NAMALWA (cell line): Measurements from ENCODE around the gene GORASP1.
A peak's percentile ranks its signal among the peaks of the same experiment; 100 is the strongest.

ENCODE experiments used
- DNase-seq: peaks from one replicate; pipeline ENCODE4 v3.0.0-alpha.2; 2015; ENCODE audit warnings: low spot score

Gene GORASP1

DNA sequence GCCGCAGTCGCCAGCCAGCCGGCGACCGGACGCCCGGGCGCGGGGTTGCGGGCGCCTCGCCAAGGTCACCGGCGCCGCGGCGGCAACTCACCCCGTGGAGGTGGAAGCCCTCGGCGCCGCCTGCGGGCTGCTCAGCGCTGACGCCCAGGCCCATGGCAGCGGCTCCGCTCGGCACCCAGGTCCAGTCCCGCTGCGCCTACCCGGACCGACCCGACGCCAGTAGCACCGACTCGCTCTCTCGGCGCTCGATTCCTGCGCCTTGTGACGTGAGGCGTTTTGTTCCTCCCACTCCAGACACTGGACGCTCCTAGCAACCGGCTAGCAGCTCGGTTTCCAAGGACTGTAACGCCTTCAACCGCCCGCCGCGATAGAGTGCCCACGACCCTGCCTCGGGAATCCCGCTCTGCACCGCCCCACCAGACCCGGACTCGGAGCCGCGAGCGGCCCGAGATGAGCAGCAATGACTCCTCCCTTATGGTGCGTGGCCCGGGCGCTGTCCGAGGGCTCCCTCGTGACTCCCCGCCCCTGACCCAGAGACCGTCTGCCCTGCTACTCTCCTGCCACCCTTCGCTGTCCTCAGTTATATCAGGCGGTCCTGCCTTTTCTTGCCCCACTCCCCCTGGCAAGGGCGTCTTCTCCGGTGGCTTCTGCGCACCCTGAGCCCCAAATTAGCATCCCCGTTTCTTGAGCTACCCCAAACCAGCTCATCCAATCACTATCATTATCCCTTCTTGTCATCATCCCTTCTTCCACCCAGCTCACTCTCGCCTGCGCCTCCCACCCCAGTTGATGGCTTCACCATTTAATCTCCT lies at the start of gene GORASP1, which contains the start of gene TTC21A:
Gene GORASP1 (minus strand): TSS at position 240 of the 812 bp plus-strand sequence. CDS start 86 bp downstream, at position 154.
Gene TTC21A (plus strand): TSS at position 293 of the 812 bp plus-strand sequence. CDS start 158 bp downstream, at position 451.
- peak; percentile 85 for DNase-seq

DNA sequence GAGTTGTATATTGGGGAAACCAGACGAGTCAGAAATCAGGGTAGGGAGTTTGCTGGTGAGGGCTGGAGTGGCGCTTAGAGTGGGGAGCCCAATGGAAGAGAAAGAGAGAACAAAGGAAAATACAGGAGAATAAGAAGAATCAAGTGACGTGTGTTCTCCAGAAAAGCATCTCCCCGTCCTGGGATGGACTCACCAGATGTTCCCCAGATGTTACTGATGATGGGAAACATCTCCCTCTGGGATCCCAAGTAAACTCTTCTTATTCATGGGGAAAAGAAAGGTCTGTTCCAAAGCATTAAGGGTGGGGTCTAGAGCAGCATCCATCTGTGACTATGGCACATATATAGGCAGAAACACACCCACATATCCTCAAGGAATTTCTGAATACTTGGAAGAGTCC lies 49.0 kb upstream of the GORASP1 start:
- DNase-seq: no peak

DNA sequence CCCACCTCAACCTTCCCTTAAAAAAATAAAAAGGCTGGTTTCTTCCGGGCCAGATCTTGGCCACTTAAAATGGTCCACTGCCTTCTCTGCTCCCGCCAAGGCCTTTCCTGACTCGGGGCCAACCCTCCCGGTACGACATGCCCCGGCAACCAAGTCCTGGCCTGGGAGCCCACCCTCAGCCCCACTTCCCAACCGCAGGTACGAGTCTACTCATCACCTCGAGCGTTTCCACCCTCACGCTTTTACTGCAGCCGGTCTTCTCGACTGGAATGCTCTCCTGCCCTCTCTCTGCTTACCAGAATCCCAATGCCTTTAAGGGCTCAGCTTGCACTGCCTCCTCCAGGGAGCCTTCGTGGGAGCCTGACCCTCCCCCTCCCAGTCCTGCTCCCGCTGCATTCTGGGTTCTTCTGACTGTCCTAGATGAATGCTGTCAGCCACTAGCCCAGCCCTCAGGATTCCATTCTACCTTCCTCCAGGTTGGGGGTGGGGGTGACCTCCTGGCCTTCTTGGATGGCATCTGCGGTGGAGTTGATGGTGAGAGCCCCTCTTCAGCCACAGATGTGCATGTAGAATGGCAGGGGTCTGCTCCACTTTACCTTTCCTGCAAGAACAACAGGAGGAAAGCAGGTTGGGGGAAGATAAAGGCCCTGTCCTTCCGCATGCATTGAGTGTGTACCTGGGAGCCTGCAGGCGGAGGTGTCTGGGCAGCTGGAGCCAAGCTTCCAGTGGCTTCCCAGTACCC lies 47.0 kb upstream of the GORASP1 start:
- DNase-seq: no peak

DNA sequence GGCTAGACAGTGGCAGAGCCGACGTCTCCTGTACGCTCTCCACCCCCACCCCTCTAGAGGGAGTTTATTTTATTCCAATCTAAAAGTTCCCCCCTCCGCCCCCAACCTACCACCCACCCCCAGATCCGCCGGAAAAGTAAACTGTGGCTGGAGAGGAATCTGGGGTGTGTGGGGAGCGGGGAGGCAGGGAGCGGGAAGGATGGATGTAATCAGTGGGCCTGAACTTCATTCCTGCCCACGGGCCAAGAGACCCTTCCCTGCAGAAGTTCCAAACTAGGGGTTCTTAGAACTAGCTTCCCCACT lies 46.5 kb upstream of the GORASP1 start:
- DNase-seq: no peak

- peak; percentile 51 for DNase-seq
These were observed 43.6 kb upstream of the GORASP1 start for GRCh38 chr3:39150803-39151631.

DNA sequence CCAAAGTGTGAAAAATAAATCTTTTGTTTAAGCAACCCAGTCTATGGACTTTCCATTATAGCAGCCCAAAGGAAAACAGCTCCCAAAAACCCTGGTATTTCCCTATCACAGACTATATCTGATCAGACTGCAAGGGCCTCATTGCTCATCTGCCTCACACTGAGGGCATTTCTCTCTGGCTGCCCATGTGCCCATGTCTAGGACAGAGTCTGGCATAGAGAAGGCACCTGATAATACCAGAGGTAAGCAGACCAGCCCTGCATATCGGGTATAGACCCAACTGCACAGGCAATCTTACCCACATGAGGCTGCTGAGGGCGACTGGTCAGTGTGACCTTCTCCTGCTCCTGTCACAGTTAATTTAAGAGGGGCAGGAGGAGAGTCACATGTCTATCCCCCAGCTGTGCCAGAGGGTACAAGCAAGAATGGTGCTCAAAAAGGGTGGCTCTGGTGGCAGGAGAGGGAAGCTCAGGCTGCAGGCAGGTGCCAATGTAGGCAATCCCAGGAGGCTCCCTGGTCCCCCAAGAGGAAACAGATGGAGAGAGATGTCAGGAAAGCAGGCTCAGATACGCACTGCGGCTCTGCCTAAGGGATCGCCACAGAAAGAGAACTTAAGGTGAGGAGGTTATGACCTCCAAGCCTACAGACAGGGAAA lies 42.8 kb upstream of the GORASP1 start:
- DNase-seq: peak; percentile 59

GRCh38 chr3:39149498-39150147 lies 42.2 kb upstream of the GORASP1 start:
- peak; percentile 42 for DNase-seq

DNA sequence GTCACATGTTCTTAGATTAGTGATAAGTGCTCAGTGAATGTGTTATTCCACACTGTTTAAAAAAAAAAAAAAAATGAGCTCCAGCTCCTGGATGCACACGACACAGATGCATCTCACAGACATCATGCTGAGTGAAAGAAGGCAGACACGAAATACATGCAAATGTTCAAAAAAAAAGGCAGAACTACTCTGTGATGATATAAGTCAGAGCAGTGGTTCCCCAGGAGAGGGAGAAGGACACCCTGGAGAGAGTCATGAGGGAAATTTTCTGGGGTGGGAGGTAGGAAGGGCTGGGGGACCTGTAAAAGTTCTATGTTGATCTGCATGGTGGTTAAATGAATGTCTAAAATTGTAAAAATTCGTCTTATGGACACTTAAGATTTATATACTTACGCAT lies 41.6 kb upstream of the GORASP1 start:
- peak; percentile 87 for DNase-seq

- DNase-seq: peak; percentile 82
These were observed 41.1 kb upstream of the GORASP1 start for GRCh38 chr3:39148435-39149058.

- DNase-seq: peak; percentile 87
These were observed 40.4 kb upstream of the GORASP1 start for GRCh38 chr3:39147711-39148434.

DNA sequence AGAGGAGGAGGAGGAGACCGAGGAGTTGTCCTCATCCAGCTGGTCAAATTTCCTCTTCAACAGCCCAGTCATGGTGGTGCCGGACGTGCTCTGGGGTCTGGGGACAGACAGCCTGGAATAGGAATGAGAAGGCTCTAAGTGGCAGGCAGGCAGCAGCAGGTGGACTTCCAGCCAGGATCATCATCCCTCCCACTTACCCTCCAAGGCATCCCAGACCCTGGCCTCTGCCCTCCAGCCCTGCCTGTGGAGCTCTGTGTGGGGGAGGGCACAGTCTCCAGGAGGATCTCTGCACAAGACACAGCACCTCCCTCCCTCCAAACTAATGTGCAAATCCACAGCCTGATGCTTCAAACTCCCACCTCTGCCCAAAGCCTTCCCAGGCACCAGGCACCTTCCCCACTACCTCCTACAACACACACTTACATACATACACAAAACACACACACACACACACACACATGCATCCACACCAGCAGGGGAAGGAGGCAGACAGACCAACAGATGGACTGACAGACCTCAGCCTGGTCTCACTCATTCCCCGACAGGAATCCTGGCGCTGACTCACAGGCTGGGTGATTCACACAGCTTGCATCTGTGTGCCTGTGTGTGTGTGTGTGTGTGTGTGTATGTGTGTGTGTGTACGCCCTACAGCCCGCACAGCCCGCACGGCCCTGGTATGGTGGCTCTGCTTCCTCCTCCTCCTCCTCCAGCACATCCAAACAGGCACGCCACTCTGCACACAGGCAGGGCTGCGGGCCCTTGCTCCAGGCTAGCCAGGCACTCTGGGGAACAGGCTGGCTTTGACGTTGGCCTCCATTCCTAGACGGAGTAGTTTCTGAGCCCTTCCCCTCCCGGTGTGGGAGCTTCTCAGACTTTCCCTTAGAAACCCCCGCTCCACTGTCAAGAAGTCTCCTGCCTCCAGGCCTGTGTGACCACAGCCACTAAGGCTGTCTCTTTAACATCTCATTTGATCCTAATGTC lies 39.5 kb upstream of the GORASP1 start:
- DNase-seq: peak; percentile 56

GRCh38 chr3:39146083-39146501 lies 38.7 kb upstream of the GORASP1 start:
- DNase-seq: no peak

- no peak for DNase-seq
These were observed 37.4 kb upstream of the GORASP1 start for GRCh38 chr3:39144748-39145380.

GRCh38 chr3:39144095-39144747 lies 36.8 kb upstream of the GORASP1 start:
- no peak for DNase-seq

DNA sequence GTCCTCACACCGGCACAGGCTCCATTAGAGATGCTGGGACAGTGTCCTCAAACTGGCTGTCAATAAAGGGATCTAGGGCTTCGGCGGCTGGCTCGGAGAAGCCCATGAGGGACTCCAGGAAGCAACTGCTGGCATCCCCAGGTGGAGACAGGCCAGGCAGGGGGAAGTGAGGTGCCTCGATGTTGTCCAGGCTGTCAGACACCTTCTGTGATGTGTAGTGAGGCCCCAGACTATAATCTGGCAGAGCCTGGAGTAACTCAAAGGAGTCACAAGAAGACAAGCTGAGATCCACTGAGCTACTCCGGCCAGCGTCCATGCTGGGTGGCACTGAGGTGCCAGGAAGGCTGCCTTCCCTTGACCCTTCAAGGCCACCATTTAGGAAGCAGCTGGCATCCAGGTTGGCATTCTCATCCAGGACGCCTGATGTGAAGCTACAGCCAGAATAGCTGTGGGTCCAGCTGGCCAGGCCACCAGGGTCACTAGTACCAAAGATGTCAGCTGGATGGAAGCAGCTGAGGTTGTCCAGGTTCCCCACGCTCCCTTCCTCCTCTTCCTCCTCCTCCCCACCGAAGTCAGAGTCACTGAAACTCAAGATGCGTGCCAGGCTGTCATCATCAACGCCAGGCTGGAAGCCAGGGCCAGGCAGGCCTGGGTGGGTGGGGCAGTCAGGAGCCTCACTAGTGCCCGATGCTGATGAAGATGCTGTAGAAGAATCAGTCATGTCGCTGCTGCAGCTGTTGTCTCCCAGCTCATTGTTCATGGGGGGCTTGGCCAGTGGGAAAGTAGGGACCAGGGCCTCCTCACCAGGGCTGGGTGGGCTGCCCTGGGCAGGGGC lies 35.8 kb upstream of the GORASP1 start:
- DNase-seq: no peak

DNA sequence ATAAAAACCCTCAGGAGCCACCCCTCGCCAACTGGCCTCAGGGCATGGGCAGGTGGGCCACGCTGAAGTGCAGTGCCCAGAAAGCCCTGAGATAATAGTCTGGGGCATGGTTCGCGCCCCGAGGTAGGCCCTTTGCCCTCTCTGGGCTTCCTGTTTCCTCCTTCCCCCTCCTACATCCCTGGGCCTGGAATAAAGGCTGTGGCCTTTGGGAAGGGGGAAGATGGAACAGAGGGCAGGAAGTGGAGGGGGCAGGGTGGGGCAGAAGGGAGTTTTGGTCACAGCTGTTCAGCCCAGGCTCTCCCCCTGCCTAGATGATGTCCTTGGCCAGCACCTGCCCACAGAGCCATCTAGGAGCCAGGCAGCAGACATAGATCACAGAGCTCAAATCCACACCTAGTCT lies 34.6 kb upstream of the GORASP1 start:
- DNase-seq: no peak
